ENCODE data around the gene TMC2.

TMC2 gene

GRCh38 chr20:2626853-2627541 lies 90.6 kb downstream of the TMC2 start:
- no peak for DNase-seq (ENCODE audit: low spot score)

- no peak for DNase-seq (ENCODE audit: low spot score)
These were observed 94.9 kb downstream of the TMC2 start for GRCh38 chr20:2631228-2631627.

- DNase-seq (ENCODE audit: low spot score) = no peak
These were observed 97.0 kb downstream of the TMC2 start for GRCh38 chr20:2633381-2633780.

- no peak for DNase-seq (ENCODE audit: low spot score)
These were observed 100.9 kb downstream of the TMC2 start for GRCh38 chr20:2637246-2637645.

GRCh38 chr20:2640260-2640659 lies 103.9 kb downstream of the TMC2 start:
- DNase-seq (ENCODE audit: low spot score) = no peak

- no peak for DNase-seq (ENCODE audit: low spot score)
These were observed 104.5 kb downstream of the TMC2 start for GRCh38 chr20:2640899-2641298.

- DNase-seq (ENCODE audit: low spot score) = no peak
These were observed 107.3 kb downstream of the TMC2 start for GRCh38 chr20:2643708-2644107.

GRCh38 chr20:2651772-2652723 lies 115.7 kb downstream of the TMC2 start, which contains the start of gene NOP56:
Gene NOP56, plus strand, starts transcription at chr20:2652632. Its CDS starts 29 bp downstream, at chr20:2652661.
- DNase-seq (ENCODE audit: low spot score) = peak; percentile 97

- DNase-seq (ENCODE audit: low spot score) = peak; percentile 82
These were observed 116.6 kb downstream of the TMC2 start for GRCh38 chr20:2652724-2653555.

GRCh38 chr20:2653556-2654383 lies 117.4 kb downstream of the TMC2 start:
- no peak for DNase-seq (ENCODE audit: low spot score)

- no peak for DNase-seq (ENCODE audit: low spot score)
These were observed 118.0 kb downstream of the TMC2 start for GRCh38 chr20:2654384-2654822.

- DNase-seq (ENCODE audit: low spot score) = no peak
These were observed 118.5 kb downstream of the TMC2 start for GRCh38 chr20:2654831-2655230.

GRCh38 chr20:2655331-2656116 lies 119.2 kb downstream of the TMC2 start:
- no peak for DNase-seq (ENCODE audit: low spot score)

- no peak for DNase-seq (ENCODE audit: low spot score)
These were observed 120.2 kb downstream of the TMC2 start for GRCh38 chr20:2656471-2657117.

GRCh38 chr20:2657241-2657640 lies 120.9 kb downstream of the TMC2 start:
- no peak for DNase-seq (ENCODE audit: low spot score)

- DNase-seq (ENCODE audit: low spot score) = no peak
These were observed 121.3 kb downstream of the TMC2 start for GRCh38 chr20:2657674-2658073.

- DNase-seq (ENCODE audit: low spot score) = no peak
These were observed 122.3 kb downstream of the TMC2 start for GRCh38 chr20:2658414-2659354.

- DNase-seq (ENCODE audit: low spot score) = no peak
These were observed 123.2 kb downstream of the TMC2 start for GRCh38 chr20:2659547-2659946.

Measured in D341Med (cell line).